IMR-90 (cell line): ENCODE results near the gene MKKS.

Source experiments
- FOS ChIP-seq: fragments of 150-350 bp; IDR thresholded peaks from 2 replicates; pipeline ENCODE4 v1.6.1; 2016; ENCODE audit warnings: low read depth, low read length
- MAZ ChIP-seq: IDR thresholded peaks from 2 replicates; pipeline ENCODE4 v1.6.1; 2012; ENCODE audit warnings: low read depth, mild to moderate bottlenecking, low read length, improper control_type of control experiment, moderate library complexity, borderline replicate concordance
- MXI1 ChIP-seq: IDR thresholded peaks from 2 replicates; pipeline ENCODE4 v1.6.1; 2012; ENCODE audit warnings: low read depth, mild to moderate bottlenecking, low read length, moderate library complexity, borderline replicate concordance
- POLR2A ChIP-seq: IDR thresholded peaks from 2 replicates; pipeline ENCODE4 v1.6.1; 2012; ENCODE audit warnings: mild to moderate bottlenecking, low read depth, low read length
- RAD21 ChIP-seq: IDR thresholded peaks from 2 replicates; pipeline ENCODE4 v1.6.1; 2012; ENCODE audit warnings: low read length, improper control_type of control experiment
- RCOR1 ChIP-seq: IDR thresholded peaks from 2 replicates; pipeline ENCODE4 v1.6.1; 2012; ENCODE audit warnings: mild to moderate bottlenecking, low read length, improper control_type of control experiment; ENCODE audit not compliant: insufficient replicate concordance
- RFX5 ChIP-seq: IDR thresholded peaks from 2 replicates; pipeline ENCODE4 v1.8.0; 2012; ENCODE audit warnings: low read depth, mild to moderate bottlenecking, low read length, moderate library complexity
- SMC3 ChIP-seq: fragments of 150-350 bp; IDR thresholded peaks from 2 replicates; pipeline ENCODE4 v1.6.1; 2016; ENCODE audit warnings: low read depth, mild to moderate bottlenecking, antibody characterized with exemption, low read length, moderate library complexity
- TF ChIP-seq, protein P1 (sequence below): conservative IDR thresholded peaks from 2 replicates; pipeline ENCODE4 v1.5.1; 2012; ENCODE audit warnings: mild to moderate bottlenecking, low read depth, low read length, improper control_type of control experiment

DNA sequence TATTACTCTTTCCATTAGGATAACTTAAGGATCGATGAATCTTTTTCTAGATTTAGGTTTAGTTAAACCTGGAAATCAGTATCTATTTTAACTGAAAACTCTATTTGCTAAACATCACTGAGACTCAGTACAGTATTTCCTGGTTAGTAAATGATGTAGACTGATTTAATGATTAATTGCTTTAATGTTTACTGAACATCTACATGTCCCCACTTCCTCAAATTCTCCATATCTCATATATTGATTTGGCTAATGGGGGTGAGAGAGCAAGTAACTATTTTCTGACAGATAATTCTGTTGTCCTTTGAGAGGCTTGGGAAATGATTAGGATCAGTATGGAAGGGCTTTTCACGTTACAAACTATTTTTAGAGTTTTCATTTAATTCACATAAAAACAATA lies 10.3 kb downstream of the MKKS start:
- TF ChIP-seq FOS (no peak), RFX5 (no peak), POLR2A (no peak), MAZ (no peak), RAD21 (no peak), MXI1 (no peak), SMC3 (no peak), RCOR1 (no peak)
- TF ChIP-seq, protein P1, sequence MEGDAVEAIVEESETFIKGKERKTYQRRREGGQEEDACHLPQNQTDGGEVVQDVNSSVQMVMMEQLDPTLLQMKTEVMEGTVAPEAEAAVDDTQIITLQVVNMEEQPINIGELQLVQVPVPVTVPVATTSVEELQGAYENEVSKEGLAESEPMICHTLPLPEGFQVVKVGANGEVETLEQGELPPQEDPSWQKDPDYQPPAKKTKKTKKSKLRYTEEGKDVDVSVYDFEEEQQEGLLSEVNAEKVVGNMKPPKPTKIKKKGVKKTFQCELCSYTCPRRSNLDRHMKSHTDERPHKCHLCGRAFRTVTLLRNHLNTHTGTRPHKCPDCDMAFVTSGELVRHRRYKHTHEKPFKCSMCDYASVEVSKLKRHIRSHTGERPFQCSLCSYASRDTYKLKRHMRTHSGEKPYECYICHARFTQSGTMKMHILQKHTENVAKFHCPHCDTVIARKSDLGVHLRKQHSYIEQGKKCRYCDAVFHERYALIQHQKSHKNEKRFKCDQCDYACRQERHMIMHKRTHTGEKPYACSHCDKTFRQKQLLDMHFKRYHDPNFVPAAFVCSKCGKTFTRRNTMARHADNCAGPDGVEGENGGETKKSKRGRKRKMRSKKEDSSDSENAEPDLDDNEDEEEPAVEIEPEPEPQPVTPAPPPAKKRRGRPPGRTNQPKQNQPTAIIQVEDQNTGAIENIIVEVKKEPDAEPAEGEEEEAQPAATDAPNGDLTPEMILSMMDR: no peak
